GM18511 (cell line): Measurements from ENCODE around the gene IRX2.

Experiments used
- ATAC-seq: cut with Tn5 transposase; IDR thresholded peaks from one replicate; pipeline ENCODE4 v1.9.1; 2021; ENCODE audit warnings: mild to moderate bottlenecking, moderate library complexity; ENCODE audit not compliant: unreplicated experiment

IRX2 gene

GRCh38 chr5:2756211-2757152 is 5.0 kb upstream of the IRX2 start:
- no peak for ATAC-seq

GRCh38 chr5:2755681-2756171 is 4.2 kb upstream of the IRX2 start:
- ATAC-seq: no peak

GRCh38 chr5:2755076-2755680 is 3.7 kb upstream of the IRX2 start:
- no peak for ATAC-seq

- ATAC-seq: no peak
These were observed 3.2 kb upstream of the IRX2 start for GRCh38 chr5:2754581-2755075.

- ATAC-seq: no peak
These were observed 2.3 kb upstream of the IRX2 start for GRCh38 chr5:2753452-2754420.

- ATAC-seq: no peak
These were observed 1.5 kb upstream of the IRX2 start for GRCh38 chr5:2752821-2753439.

GRCh38 chr5:2752059-2752820 is 763 bp upstream of the IRX2 start:
- ATAC-seq: no peak

GRCh38 chr5:2750758-2751464 is 566 bp downstream of the IRX2 start:
- no peak for ATAC-seq

GRCh38 chr5:2750026-2750757 is 1.3 kb downstream of the IRX2 start:
- no peak for ATAC-seq

- ATAC-seq: no peak
These were observed 1.9 kb downstream of the IRX2 start for GRCh38 chr5:2749514-2750025.

GRCh38 chr5:2748861-2749513 is 2.5 kb downstream of the IRX2 start:
- no peak for ATAC-seq

GRCh38 chr5:2748179-2748860 is 3.2 kb downstream of the IRX2 start:
- ATAC-seq: no peak

GRCh38 chr5:2747363-2748162 is 3.9 kb downstream of the IRX2 start:
- ATAC-seq: no peak

- no peak for ATAC-seq
These were observed 4.9 kb downstream of the IRX2 start for GRCh38 chr5:2746561-2747032.

- no peak for ATAC-seq
These were observed 7.0 kb downstream of the IRX2 start for GRCh38 chr5:2744485-2744884.
